ENCODE results near the gene FALEC.

FALEC gene

GRCh38 chr1:150578272-150579109, 62.9 kb downstream of the FALEC start:
- TF ChIP-seq FOXP2 (optimal IDR thresholded peaks at IDR 0.05; ENCODE audit: borderline replicate concordance, extremely low read depth, extremely low read length, insufficient read depth) (no peak), REST (IDR thresholded peaks at IDR 0.05; ENCODE audit: insufficient read depth in 1 of 2, low read depth in 2 of 2, low read length in 2 of 2) (peak in 1 of 2 experiments; percentile 44; a peak in 1 of 4 replicates), TAF1 (IDR thresholded peaks at IDR 0.05; ENCODE audit: borderline replicate concordance, insufficient read depth, low read length) (peak; percentile 55; the same call in 1 of the 2 replicates), SIN3A (IDR thresholded peaks at IDR 0.05; ENCODE audit: borderline replicate concordance, insufficient read depth, low read length) (peak; percentile 88; the same call in 1 of the 2 replicates), POLR2AphosphoS5 (IDR thresholded peaks at IDR 0.05; ENCODE audit: low read depth, low read length) (no peak)

GRCh38 chr1:150579110-150579944, 63.8 kb downstream of the FALEC start, which contains the start of gene MCL1:
Gene MCL1, minus strand, starts transcription at chr1:150579610. Its CDS starts 80 bp downstream, at chr1:150579530.
- TF ChIP-seq SIN3A (IDR thresholded peaks at IDR 0.05; ENCODE audit: borderline replicate concordance, insufficient read depth, low read length) (peak; percentile 77; the same call in 1 of the 2 replicates), TAF1 (IDR thresholded peaks at IDR 0.05; ENCODE audit: borderline replicate concordance, insufficient read depth, low read length) (peak; percentile 100), REST (IDR thresholded peaks at IDR 0.05; ENCODE audit: insufficient read depth in 1 of 2, low read depth in 2 of 2, low read length in 2 of 2) (peak; percentile 32 to 73; a peak in 3 of 4 replicates), POLR2AphosphoS5 (IDR thresholded peaks at IDR 0.05; ENCODE audit: low read depth, low read length) (peak; percentile 99), FOXP2 (optimal IDR thresholded peaks at IDR 0.05; ENCODE audit: borderline replicate concordance, extremely low read depth, extremely low read length, insufficient read depth) (peak; percentile 5)

GRCh38 chr1:150579945-150580642, 64.5 kb downstream of the FALEC start:
- TF ChIP-seq TAF1 (IDR thresholded peaks at IDR 0.05; ENCODE audit: borderline replicate concordance, insufficient read depth, low read length), result no peak
- TF ChIP-seq REST (IDR thresholded peaks at IDR 0.05; ENCODE audit: insufficient read depth in 1 of 2, low read depth in 2 of 2, low read length in 2 of 2), result no peak
- no peak for TF ChIP-seq FOXP2 (optimal IDR thresholded peaks at IDR 0.05; ENCODE audit: borderline replicate concordance, extremely low read depth, extremely low read length, insufficient read depth)
- TF ChIP-seq POLR2AphosphoS5 (IDR thresholded peaks at IDR 0.05; ENCODE audit: low read depth, low read length), result no peak
- TF ChIP-seq SIN3A (IDR thresholded peaks at IDR 0.05; ENCODE audit: borderline replicate concordance, insufficient read depth, low read length), result no peak; the same call in 1 of the 2 replicates

- TF ChIP-seq SIN3A (IDR thresholded peaks at IDR 0.05; ENCODE audit: borderline replicate concordance, insufficient read depth, low read length) (no peak), REST (IDR thresholded peaks at IDR 0.05; ENCODE audit: insufficient read depth in 1 of 2, low read depth in 2 of 2, low read length in 2 of 2) (no peak), POLR2AphosphoS5 (IDR thresholded peaks at IDR 0.05; ENCODE audit: low read depth, low read length) (no peak), FOXP2 (optimal IDR thresholded peaks at IDR 0.05; ENCODE audit: borderline replicate concordance, extremely low read depth, extremely low read length, insufficient read depth) (no peak), TAF1 (IDR thresholded peaks at IDR 0.05; ENCODE audit: borderline replicate concordance, insufficient read depth, low read length) (no peak)
Measured at GRCh38 chr1:150582371-150582770, 66.8 kb downstream of the FALEC start.

Measured in PFSK-1 (cell line).